SK-N-SH treated with all-trans-retinoic acid at 6 μM for 48 hours (cell line): Measurements from ENCODE around the gene RGS7.

Source experiments
- ESRRG ChIP-seq: fragments of 250-450 bp; sonication (Bioruptor Pico); IDR thresholded peaks from 2 replicates; pipeline ENCODE4 v1.6.1; 2021; ENCODE audit warnings: mild to moderate bottlenecking
- PPARA ChIP-seq: fragments of 250-450 bp; sonication (Bioruptor Pico); IDR thresholded peaks from 2 replicates; pipeline ENCODE4 v1.5.0; 2020; ENCODE audit warnings: mild to moderate bottlenecking, borderline replicate concordance
- RARB ChIP-seq: fragments of 250-450 bp; sonication (Bioruptor Pico); IDR thresholded peaks from 2 replicates; pipeline ENCODE4 v1.8.0; 2021; ENCODE audit warnings: mild to moderate bottlenecking, moderate library complexity
- ZNF565 ChIP-seq: fragments of 450-650 bp; formaldehyde crosslinking; conservative IDR thresholded peaks from 2 replicates; pipeline ENCODE4 v1.5.0; 2020; ENCODE audit warnings: low read depth, mild to moderate bottlenecking, moderate library complexity

DNA sequence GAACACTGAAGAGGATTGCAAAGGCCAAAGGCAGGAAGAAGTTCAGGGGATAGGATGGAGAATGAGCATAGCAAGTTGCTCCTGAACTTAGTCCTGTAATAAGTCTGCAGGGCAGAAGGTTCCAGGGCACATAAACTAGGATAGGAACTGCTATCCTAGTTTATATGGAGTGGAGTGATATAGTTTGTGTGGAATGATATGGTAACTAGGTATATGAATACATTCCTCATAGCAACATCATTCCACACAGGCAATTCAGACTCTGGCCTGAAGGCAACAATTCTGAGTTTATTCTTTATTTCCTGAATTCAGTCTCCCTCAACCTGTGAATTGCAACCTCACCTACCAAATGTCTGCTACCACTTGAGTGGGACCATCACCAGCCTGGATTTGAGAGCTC lies 590.2 kb downstream of the RGS7 start:
- TF ChIP-seq ZNF565 (CRISPR knock-in tag) (no peak), ESRRG (CRISPR knock-in tag) (no peak), PPARA (CRISPR knock-in tag) (no peak), RARB (CRISPR knock-in tag) (no peak)
